OCI-LY7 (cell line): ENCODE data around the gene HUNK.

ENCODE experiments used
- EZH2phosphoT487 ChIP-seq: fragments of 200-600 bp; sonication (generic); IDR thresholded peaks from 2 replicates; pipeline ENCODE4 v1.6.1; 2018; ENCODE audit warnings: low read depth, borderline replicate concordance, mild to moderate bottlenecking, mixed run types, antibody characterized with exemption, low read length, moderate library complexity, mixed read lengths
- TF ChIP-seq, protein P1 (sequence below): fragments of 200-600 bp; sonication (generic); conservative IDR thresholded peaks from 2 replicates; pipeline ENCODE4 v1.5.1; 2014; ENCODE audit warnings: mild to moderate bottlenecking, antibody characterized with exemption, low read length, moderate library complexity, mixed read lengths

DNA sequence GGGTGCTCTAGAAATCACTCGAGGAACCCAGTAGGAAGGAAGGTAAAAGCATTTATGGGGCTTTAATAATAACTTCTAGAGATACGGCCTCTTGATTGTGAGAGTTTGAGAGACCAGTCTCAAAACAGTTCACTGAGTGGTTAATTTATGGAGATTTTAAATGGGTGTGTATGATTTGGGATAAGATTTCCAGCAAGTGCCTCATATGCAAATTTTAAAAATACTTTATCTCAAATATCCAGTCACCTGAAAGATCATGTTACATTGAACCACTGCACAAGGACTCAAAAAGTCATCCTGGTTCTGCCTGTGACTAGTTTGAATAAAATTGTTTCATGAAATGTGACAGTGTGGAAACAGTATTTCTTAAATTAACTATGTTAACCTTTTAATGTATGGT, 64.5 kb downstream of the HUNK start:
- TF ChIP-seq, protein P1, sequence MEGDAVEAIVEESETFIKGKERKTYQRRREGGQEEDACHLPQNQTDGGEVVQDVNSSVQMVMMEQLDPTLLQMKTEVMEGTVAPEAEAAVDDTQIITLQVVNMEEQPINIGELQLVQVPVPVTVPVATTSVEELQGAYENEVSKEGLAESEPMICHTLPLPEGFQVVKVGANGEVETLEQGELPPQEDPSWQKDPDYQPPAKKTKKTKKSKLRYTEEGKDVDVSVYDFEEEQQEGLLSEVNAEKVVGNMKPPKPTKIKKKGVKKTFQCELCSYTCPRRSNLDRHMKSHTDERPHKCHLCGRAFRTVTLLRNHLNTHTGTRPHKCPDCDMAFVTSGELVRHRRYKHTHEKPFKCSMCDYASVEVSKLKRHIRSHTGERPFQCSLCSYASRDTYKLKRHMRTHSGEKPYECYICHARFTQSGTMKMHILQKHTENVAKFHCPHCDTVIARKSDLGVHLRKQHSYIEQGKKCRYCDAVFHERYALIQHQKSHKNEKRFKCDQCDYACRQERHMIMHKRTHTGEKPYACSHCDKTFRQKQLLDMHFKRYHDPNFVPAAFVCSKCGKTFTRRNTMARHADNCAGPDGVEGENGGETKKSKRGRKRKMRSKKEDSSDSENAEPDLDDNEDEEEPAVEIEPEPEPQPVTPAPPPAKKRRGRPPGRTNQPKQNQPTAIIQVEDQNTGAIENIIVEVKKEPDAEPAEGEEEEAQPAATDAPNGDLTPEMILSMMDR, result no peak
- TF ChIP-seq EZH2phosphoT487, result no peak
